Astrocyte of the cerebellum (primary cell): ENCODE measurements around the gene LAMA2.

ENCODE experiments used
- DNase-seq: peaks from one replicate; pipeline ENCODE4 v3.0.0-alpha.2; 2011; ENCODE audit warnings: low read depth
- H3K4me3 ChIP-seq: 2 replicates; pipeline ENCODE4 v1.5.1; 2011; ENCODE audit warnings: mild to moderate bottlenecking, low read depth, low read length, moderate library complexity
- CTCF ChIP-seq: IDR thresholded peaks from 2 replicates; pipeline ENCODE4 v1.5.1; 2012; ENCODE audit warnings: low read length, low read depth, moderate library complexity, mild to moderate bottlenecking; ENCODE audit errors: missing control alignments
- in situ Hi-C: cut with HindIII; loops from 2 replicates; pipeline ENCODE4 v1.10.0; 2017; ENCODE audit warnings: low sequenced_read_pairs

LAMA2 gene

GRCh38 chr6:128892079-128892478 is 9.1 kb downstream of the LAMA2 start:
- TF ChIP-seq CTCF = no peak
- no peak for DNase-seq
- H3K4me3 ChIP-seq = no peak overlapping the region
- in situ Hi-C loops = no loop called here

GRCh38 chr6:128899341-128900050 is 16.6 kb downstream of the LAMA2 start:
- no peak overlapping the region for H3K4me3 ChIP-seq
- DNase-seq = peak; percentile 15
- in situ Hi-C loops = no loop called here
- no peak for TF ChIP-seq CTCF

- TF ChIP-seq CTCF = no peak
- no peak overlapping the region for H3K4me3 ChIP-seq
- no peak for DNase-seq
- in situ Hi-C loops = no loop called here
These were observed 20.8 kb downstream of the LAMA2 start for GRCh38 chr6:128903715-128904114.

- no peak overlapping the region for H3K4me3 ChIP-seq
- in situ Hi-C loops = no loop called here
- no peak for DNase-seq
- no peak for TF ChIP-seq CTCF
These were observed 31.1 kb downstream of the LAMA2 start for GRCh38 chr6:128914051-128914450.

GRCh38 chr6:128918886-128919285 is 35.9 kb downstream of the LAMA2 start:
- no peak for TF ChIP-seq CTCF
- no peak for DNase-seq
- H3K4me3 ChIP-seq = no peak overlapping the region
- in situ Hi-C loops = no loop called here

- no peak for TF ChIP-seq CTCF
- in situ Hi-C loops = no loop called here
- DNase-seq = no peak
- no peak overlapping the region for H3K4me3 ChIP-seq
These were observed 36.7 kb downstream of the LAMA2 start for GRCh38 chr6:128919412-128920180.
